Measurements from ENCODE around the gene SLC25A21.
"Not testable (repeated sequence)": the region's sequence is repeated elsewhere in the genome, so short reads cannot be mapped to it uniquely, and the experiment has no call there.

The SLC25A21 gene

DNA sequence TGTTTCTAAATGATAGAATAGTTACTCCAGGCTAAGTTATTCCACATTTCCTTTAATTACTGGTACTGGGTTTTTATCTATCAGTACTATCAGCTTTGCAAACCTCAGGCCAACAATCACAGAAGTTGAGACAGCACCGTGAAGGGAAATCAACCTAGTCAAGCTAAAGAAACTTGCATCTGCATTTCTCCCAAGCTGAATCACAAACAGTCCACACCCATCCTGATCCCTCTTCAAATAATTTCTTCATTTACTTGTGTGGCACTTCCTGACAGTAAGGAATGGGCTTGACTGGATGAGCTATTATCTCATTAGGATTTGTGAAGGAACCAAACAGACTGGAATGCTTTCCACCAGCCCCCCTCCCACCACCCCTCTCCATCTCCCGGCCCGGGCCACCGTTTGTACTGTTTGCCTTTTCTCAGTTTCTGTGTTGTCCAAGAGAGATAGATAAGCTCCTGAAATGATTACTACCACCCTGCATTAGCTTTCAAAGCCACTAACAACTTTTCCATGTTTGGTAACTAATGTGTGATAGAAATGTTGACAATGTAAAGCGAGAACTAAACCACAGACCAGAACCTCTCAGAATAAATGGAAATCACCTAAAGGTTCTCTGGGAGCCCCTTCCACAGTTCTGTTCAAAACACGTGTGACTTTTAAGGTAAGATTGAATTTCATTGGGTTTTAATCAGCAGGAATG is 236.3 kb downstream of the SLC25A21 start:
- DNase-seq = no peak

DNA sequence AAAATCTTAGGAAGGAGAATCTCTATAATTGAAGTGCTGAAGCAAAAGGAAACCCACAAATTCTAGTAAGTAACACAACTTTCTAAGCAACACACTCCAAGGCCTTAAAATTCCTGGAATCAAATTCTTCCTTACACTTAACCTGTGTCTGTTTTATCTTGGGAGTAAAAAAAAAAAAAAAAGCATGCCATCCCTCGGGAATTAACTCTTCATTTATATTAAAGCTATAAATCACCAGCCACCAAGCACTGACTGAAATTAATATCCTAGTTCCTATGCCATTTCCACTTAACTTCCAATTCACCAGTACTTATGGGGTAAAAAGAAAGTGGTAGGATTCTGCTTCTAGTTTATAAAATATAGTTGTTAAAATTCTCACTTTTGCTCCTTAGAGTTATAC is 238.1 kb downstream of the SLC25A21 start:
- DNase-seq = no peak

DNA sequence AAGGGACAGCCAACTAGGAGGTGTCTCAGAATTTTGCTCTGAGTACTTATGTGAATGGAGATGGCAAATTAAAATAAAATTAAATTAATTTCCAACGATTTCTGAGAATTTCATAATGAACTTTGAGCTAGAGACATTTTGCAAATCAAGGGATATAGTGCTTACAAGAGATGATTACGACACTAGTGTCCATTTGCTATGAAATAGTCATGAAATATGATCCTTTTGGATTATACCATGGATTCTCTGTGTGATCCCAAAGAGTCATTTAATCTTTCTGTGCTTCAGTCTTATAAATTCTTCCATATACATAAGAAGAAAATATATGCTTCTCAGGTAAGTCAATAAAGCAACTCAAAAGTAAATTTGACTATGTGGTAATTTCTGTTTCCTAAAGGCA is 240.6 kb downstream of the SLC25A21 start:
- DNase-seq = no peak

DNA sequence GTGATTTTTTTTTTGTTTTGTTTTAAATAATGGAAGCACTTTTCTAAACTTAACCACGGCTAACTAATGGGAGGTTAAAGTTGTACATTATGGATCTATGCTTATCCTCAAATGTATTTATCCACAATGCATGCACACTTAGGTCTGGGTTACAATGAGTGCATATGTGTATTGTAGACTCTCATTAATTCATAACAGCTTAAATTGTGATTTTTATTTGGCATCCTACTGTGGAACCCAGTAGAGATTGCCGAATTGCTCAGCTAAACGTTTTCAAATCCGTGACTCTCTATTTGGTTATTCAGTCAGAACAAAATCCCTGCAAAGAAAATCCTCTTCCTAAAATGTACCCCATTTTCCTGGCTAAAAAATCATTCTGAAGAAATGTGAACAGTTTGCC is 244.0 kb downstream of the SLC25A21 start:
- no peak for DNase-seq

DNA sequence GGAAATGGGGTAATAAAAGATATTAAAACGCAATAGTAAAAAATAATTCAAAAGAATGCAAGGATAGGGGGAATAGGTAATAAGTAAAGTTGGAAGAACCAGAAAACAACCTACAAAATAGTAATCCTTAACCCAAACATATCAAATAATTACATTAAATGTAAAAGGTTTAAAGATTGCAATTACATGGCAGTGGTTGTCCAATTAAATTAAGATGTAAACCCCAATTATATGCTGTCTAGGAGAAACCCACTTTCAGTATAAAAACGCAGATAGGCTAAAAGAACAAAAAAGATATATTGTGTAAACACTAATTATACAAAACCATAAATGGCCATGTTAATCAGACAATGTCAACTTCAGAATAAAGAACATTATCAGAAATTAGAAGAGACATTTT is 247.3 kb downstream of the SLC25A21 start:
- DNase-seq = no peak

DNA sequence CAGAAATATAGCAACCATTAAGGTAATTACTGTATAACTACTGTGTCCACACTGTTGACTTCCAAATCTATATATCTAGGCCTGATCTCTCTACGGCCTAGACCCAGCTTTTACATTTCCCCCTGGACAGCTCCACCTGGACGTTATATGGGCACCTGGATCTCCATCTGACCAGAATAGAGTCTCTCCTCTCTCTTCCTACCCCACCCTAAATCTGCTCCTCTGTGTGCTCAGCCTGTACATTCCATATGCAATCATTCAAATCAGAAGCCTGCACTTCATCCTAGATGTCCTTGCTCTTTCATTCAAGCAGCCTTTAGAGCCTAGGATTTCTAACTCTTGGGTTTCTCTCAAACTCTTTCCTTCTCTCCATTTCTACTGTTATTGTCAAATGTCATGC is 255.7 kb downstream of the SLC25A21 start:
- DNase-seq = no peak

GRCh38 chr14:36915081-36915480 is 257.3 kb downstream of the SLC25A21 start:
- no peak for DNase-seq

- no peak for DNase-seq
Observed at GRCh38 chr14:36910578-36910977, 261.8 kb downstream of the SLC25A21 start.

DNA sequence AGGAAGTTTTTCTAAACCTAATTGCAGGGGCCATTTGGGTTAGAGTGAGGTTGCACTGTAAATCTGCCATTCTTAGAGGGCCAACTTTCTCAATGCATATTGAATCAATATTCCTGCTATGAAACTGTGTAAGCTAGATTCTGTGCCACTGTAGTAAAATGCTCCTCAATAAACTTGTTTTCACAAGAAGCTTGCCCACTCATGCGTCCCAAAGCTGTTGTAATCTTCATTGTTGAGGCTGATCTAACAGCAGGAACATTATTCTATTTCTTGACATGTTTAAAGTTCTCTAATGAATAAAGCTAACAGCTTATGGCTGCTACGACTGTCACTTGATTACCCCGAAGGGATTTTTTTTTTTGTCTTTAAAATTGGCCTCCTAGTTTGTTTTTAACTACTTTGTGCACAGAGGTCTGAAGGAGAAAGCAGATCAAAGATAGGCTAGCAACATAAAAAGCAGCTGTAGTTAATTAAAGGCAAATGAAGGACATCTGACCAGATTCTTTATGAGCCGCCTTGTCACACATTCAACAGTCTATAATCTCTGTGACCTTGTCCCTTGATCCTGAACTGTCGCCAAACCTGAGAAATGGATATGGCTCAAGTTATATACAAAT is 267.0 kb downstream of the SLC25A21 start:
- no peak for DNase-seq

DNA sequence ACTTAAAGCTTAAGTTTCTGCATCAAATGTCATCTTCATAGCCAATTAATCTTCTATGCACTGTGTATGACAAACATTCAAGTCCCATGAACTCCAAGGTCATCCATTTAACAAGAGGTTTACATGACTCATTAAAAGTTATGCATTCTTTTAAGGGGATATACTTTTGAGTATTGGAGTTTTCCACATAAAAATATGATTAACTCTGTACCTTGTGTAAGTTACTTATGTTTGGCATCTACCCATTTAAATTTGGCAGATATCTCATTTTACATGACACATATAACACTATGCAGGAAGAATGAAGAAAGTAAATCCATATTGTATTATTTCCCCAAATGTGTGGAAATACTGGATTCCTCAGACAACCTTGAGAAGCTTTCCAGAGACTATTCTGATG is 270.5 kb downstream of the SLC25A21 start:
- no peak for DNase-seq

DNA sequence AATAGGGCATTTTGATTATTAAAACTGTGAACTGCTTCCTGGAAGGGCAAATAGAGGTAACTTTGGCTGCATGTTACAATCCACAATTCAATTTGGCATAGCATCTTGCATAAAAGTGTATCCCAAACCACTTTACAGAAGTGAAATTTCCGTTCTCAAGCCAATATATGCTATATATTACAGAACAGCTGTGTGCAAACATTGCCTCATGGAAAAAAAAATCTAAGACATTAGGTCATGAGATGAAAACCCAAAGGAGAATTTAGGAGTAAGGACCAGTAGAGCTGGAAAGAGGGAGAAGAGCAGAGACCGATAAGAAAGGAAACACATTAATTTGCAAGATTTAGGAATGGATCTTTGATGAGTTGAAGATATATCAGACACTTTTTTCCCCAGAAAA is 271.6 kb downstream of the SLC25A21 start:
- no peak for DNase-seq

DNA sequence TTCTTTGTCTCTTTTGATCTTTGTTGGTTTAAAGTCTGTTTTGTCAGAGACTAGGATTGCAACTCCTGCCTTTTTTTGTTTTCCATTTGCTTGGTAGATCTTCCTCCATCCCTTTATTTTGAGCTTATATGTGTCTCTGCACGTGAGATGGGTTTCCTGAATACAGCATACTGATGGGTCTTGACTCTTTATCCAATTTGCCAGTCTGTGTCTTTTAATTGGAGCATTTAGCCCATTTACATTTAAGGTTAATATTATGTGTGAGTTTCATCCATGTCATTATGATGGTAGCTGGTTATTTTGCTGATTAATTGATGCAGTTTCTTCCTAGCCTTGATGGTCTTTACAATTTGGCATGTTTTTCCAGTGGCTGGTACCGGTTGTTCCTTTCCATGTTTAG is 276.1 kb downstream of the SLC25A21 start:
- DNase-seq = not testable (repeated sequence)

DNA sequence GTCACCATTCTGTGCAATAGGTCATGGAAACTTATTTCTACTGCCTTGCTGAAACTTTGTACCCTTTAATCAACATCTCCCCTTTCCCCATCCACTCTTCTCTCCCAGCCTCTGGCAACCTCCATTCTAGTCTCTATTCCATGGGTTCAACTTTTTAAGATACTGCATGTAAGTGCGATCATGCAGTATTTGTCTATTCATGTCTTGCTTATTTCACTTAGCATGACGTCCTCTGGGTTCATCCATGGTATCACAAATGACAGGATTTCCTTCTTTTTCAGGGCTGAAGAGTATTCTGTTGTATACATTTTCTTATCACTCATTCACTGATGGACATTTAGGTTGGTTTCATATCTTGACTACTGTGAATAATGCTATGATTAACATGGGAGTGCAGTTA is 288.4 kb downstream of the SLC25A21 start:
- no peak for DNase-seq

GRCh38 chr14:36880276-36880675 is 292.1 kb downstream of the SLC25A21 start:
- no peak for DNase-seq

DNA sequence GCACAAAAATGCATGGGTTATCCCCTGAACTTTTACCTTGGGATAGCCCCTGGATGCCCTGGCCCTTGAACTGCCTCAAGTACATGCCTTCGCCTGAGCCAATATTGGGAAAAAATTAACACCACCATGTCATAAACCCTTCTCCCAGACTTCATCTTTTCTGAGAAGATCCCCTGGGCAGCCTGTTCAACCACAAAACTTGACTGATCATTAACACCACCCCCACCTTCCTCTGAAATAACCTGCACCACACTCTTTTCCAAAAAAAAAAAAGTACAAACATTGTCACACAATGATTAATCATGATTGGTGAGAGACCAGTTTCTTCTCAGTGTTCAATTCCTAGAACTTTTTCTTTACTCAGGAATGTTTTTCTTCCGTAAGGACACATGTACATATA is 292.8 kb downstream of the SLC25A21 start:
- DNase-seq = no peak

DNA sequence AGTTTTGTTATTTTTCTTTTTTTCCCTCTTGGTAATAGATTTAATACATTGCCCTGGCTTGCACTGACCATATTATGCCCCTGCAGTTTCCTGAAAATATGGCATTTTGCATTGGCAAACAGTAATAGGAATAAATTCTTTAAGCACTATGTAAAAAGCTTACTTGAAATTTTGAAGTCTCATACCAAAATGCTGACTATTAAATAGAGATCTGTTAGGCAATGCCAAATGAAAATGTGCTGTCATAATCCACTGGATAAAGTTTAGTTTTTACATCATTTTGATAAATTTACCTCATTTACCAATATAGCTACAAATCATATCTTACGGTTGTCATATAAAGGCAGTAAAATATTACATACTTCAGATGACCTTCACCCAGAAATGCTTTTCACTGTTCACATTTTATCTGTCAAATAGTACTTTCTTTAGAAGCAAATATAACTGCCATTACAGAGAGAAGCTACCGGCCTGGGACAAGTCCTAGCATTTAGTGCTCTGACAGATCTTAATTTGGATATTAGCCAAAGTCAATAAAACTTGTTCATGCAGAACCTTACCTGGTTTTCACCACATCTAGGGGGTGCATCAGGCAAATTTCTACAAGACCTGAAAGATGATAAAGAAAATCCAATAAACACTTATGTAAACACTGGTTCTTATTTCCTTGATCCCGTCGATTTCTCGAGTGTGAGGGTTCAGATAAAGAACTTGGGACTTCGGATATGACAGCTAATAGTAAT is 297.8 kb downstream of the SLC25A21 start:
- DNase-seq = no peak

DNA sequence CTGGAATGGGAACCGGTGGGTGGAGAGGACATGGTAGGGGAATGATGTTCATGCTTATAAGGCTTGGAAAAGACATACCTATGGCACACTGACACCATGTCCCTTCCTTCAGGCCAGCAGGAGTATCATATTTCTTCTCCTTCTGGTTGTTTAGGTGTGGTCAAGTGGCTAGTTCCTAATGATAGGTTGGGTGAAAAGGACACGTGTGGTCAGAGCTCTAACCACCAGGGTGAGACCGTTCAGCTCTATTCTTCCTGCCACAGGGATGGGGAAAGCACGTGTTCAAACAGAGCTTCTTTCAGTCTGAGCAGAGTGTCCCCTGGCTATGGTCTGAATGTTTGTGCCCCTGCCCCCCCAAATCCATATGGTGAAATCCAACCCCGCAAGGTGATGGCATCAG is 301.6 kb downstream of the SLC25A21 start:
- DNase-seq = no peak

DNA sequence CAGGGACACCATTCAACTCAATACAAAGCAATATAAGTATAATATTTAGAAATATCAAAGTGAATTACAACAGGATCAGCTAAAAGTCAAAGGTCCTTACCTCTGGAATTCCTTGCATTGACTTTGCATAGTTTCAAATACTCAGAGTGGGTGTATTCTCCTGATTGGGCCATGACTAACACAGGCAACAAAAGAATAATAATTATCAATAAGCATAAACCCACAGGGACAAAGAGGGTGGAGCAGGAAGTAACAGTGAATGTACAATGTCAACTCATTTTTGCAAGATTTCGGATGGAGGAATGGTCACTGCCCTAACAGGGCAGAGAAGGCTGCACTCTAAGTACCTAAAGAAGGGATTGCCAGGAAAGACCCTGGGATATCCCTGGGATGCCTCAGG is 303.3 kb downstream of the SLC25A21 start:
- DNase-seq = no peak

DNA sequence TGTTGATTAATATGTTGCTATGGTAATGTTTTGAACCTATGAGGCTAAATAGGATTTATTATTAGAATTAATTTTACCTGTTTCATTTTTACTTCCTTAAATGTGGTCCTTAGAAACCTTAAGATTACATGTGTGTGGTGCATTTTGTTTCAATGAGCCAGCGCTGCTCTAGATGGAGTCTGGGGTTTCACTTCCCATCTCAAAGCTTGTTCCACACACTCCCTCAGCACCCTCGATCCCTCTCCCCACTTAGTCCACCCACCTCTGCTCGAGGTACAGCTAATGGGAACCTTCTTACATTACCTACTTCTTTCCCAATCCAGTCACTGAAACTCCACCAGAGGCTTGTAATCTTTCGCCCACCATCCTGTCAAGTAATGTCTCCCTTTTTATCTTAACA is 305.5 kb downstream of the SLC25A21 start:
- DNase-seq = no peak

GRCh38 chr14:36863271-36863670 is 309.1 kb downstream of the SLC25A21 start:
- DNase-seq = no peak

- not testable (repeated sequence) for DNase-seq
Observed at GRCh38 chr14:36862237-36862636, 310.2 kb downstream of the SLC25A21 start.

- no peak for DNase-seq
Observed at GRCh38 chr14:36860831-36861230, 311.6 kb downstream of the SLC25A21 start.

DNA sequence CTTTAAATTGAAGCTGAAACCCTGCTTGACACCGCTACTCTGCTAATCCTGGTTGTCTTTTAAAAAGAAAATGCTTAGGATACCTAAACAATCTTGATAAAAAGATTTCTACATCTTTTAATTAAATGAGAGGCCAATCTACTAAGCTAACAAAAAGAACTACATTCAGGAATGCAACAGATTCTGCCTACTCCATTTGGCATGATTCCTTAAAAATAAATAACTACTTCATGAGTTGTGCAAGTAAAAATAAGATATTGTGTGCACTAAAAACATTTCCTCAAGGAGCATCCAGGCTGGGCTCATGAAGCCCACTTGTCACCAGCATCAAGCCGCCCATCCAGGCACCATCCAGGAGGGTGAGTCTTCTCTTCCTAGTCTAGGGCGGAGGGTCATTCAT is 313.3 kb downstream of the SLC25A21 start:
- DNase-seq = no peak

DNA sequence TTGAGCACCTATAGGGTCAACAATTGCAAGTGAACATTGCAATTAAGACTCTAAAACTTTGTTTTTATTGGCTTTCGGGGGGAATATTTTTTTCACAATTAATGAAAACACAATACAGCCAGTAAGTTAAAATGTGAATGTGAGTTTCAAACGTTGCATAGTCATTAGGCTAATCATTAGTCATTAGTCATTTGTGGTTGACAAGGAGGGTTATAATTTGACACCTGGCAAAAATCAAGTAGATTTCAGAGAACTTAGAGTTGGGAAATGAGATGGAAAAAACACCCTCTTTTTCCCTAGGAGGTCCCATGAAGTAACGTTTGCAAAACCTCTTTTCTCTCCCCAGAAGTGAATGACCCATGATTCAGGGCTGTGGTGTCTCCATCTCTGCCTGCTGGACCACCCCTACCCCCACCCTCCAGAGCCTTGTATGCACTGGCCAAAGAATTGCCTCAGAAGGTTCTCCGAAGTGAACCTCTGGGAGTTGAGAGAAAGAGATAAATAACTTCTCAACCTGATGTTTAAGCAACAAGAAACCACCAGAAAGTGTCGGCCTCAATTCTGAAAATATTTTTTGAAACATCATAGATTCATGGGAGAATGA is 314.5 kb downstream of the SLC25A21 start:
- no peak for DNase-seq
